Measurements from ENCODE around the gene ABCC4. TPM values are rescaled to one million over a fixed set of nuclear protein-coding genes. Genes with fewer than 3 reads are reported as not detected.

The ABCC4 gene
- polyA plus RNA-seq, 1 donor: 3.3 TPM

DNA sequence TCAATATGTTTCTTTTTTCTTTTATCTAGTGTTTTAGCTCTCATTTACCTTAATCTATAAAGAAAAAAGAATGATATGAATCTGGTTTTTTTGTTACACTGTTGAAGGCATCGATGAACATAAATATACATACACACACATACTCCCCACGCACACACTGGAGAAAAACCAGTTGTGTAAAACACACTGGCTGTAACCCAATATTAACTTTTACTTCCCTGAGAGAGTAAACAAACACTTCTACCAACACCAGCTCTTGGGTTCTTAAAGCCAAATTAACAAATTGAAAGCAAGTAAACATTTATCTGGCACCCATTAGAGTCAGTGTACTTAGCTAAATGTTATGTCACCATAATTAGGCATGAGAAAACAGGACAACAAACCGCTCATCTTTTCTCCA, 145.7 kb downstream of the ABCC4 start:
- no peak for DNase-seq (ENCODE audit: low read depth)

- DNase-seq (ENCODE audit: low read depth): no peak
Measured at GRCh38 chr13:95155093-95155492, 146.2 kb downstream of the ABCC4 start.

GRCh38 chr13:95154413-95154886, 146.8 kb downstream of the ABCC4 start:
- no peak for DNase-seq (ENCODE audit: low read depth)

- no peak for DNase-seq (ENCODE audit: low read depth)
Measured at GRCh38 chr13:95153647-95154412, 147.4 kb downstream of the ABCC4 start.

GRCh38 chr13:95151942-95152587, 149.2 kb downstream of the ABCC4 start:
- no peak for DNase-seq (ENCODE audit: low read depth)

GRCh38 chr13:95150555-95150954, 150.7 kb downstream of the ABCC4 start:
- DNase-seq (ENCODE audit: low read depth): no peak

GRCh38 chr13:95146486-95146885, 154.8 kb downstream of the ABCC4 start:
- no peak for DNase-seq (ENCODE audit: low read depth)

- DNase-seq (ENCODE audit: low read depth): no peak
Measured at GRCh38 chr13:95145587-95145986, 155.7 kb downstream of the ABCC4 start.

GRCh38 chr13:95140502-95140901, 160.7 kb downstream of the ABCC4 start:
- DNase-seq (ENCODE audit: low read depth): no peak

DNA sequence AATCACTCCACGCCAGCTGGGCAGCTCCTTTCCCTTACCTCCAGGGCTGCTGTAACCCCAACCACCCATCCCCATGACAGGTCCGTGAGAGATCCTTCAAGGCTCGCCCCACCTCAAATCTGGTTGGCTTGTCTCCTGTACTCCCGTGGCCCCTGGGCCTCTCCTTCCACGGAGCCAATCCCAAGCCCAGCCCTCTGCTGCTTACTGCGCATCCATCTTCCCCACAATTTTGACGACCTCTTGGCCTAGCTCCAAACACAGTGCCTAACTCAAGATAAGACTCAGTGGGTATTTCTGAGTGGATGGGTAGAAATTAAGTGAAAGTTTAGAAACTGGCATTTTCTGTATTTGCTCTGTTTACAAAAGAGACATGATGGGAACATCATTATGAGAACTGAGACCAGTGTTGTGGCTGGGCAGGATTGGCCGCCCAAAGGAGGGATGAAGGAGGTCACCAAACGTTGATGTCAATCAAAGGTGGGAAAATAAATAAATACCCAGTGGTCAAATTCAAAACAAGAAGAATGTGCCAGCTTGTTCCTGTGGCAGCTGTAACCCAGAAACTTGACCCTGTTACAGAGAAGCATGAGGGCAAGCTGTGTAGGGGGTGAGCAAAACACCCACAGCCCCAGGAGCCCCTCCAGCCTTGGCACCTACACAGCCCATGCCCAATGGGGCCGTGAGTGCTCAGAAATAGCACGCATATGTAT, 162.2 kb downstream of the ABCC4 start:
- DNase-seq (ENCODE audit: low read depth): no peak

GRCh38 chr13:95137096-95137495, 164.2 kb downstream of the ABCC4 start:
- no peak for DNase-seq (ENCODE audit: low read depth)

DNA sequence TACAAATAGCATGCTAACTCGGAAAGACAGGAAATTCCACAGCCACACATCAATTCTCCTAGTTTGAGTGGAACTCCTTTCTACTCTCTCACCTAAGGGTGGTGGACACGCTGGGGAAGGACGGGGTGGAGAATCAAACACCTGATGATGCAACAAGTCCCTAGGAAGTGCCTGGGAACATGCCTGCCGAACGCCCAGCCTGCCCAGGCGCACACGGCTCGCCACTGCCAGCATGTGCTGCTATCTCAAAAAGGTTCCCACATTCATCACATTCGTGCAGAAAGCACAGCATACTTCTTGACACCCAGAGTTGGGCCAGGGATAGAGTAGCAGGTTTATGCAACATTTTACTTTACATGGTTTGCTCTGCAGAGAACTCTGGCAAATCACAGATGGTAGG, 164.6 kb downstream of the ABCC4 start:
- DNase-seq (ENCODE audit: low read depth): no peak

DNA sequence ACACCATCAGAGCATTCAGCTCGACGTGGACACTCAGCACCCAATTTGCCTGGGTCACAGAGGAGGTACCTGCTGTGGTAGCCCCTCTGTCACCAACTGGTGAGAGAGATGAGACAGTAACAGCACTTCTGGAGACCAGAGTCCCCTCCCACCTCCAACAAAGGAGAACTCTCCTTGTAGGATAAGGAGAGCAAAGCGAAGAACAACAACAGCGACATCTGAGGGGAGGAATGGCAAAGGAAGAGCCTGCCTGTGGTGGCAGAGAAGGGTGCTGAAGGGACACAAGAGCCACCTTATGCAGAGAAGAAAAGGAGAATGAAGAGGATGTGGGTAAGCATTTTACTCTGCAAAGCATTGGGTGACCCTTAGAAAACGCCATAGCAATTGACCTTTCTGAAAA, 167.8 kb downstream of the ABCC4 start:
- no peak for DNase-seq (ENCODE audit: low read depth)

DNA sequence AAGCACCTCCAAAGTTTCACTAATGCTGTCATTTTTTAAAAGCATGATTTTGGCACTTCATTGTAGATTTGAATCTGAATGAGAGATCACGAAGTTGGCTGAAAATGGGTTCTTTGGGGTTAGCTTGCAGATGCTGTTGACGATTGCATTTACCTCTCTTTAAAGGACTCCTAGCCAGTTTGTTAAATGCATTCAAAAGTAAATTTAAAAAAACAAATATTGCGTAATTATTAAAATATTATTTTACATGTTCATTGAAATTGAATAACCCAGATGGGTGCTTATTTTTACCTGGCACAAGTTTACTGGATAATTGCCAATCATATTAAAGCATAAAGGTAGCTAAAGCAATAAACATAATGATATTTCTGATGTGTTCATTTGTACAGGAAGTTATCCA, 172.2 kb downstream of the ABCC4 start:
- DNase-seq (ENCODE audit: low read depth): no peak

DNA sequence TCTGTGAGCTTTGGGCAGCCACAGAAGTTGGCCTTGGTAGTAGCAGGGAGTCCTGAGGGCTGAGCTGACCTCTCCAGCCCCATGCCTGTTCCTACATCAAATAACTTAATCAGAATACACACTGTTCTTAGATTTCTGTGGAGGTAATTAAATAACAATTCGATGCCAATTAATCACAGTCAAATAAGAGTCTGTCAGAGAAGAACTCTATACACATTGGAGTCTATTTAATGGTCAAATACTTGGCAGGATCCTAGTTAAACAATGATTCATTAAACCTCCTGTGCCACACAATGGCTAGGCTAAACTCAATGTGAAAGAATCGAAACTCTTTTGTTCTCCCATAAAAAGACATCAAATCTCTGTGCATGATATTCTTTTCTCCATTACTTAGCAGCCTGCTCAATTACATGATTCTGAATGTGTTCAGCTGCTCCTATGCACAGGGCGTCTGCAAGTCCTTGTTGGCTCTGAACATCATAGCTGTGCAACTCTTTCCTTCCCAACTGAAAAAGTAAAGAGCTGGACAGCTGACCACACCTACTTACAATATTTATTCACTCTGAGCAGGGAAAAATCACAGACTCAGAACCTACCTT, 173.1 kb downstream of the ABCC4 start:
- DNase-seq (ENCODE audit: low read depth): no peak

DNA sequence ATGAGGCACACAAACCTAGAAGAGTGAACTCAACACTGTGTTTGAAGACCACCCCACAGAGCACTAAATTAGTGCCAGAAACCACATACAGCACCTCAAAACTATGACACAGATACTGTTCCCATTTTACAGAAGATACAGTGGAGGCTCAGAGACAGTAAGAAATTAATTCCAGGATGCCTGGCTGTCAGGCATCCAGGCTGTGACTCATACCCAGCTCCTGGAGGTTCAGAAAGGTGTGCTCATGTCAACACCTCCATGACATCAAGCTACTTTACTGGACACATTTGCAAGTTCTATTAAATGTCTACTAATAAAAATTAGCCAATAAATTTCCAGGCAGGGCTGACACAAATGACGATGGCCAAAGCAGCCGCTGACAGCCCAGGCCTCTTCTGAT, 176.3 kb downstream of the ABCC4 start:
- DNase-seq (ENCODE audit: low read depth): no peak

DNA sequence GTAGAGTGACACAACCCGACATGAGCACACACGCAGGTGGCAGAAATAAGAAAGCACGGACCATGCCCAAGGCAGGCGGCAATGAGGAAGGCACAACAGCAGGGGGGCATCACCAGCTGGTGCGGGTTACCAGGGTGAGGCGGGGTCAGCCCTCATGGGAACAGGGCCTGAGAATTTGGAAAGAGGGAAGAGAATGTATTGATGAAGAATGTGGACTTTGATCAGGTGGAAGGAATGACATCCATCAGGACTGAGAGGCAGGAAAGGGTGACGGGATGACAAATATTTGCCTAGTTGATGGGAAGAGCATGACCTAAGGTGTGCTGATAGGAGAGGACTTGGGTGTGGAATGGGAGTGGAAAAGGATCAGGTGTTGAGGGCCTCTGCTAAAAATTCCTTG, 177.5 kb downstream of the ABCC4 start:
- no peak for DNase-seq (ENCODE audit: low read depth)

- DNase-seq (ENCODE audit: low read depth): no peak
Measured at GRCh38 chr13:95122063-95122462, 179.2 kb downstream of the ABCC4 start.

DNA sequence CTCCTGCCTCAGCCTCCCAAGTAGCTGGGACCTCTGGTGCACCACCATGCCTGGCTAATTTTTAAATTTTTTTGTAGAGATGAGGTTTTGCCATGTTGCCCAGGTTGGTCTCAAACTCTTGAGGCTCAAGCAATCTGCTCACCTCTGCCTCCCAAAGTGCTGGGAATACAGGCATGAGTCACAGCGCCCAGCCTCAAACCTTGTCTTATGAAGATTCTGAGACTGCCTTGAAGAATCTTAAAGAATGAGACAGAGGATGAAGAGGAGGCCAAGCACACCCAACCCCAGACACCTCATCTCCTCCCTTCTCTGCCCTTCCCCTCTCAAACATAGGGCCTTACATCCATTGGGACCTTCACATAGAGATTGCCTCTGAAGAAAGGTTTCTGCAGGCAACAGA, 179.7 kb downstream of the ABCC4 start:
- DNase-seq (ENCODE audit: low read depth): no peak

GRCh38 chr13:95120650-95121049, 180.6 kb downstream of the ABCC4 start:
- no peak for DNase-seq (ENCODE audit: low read depth)

DNA sequence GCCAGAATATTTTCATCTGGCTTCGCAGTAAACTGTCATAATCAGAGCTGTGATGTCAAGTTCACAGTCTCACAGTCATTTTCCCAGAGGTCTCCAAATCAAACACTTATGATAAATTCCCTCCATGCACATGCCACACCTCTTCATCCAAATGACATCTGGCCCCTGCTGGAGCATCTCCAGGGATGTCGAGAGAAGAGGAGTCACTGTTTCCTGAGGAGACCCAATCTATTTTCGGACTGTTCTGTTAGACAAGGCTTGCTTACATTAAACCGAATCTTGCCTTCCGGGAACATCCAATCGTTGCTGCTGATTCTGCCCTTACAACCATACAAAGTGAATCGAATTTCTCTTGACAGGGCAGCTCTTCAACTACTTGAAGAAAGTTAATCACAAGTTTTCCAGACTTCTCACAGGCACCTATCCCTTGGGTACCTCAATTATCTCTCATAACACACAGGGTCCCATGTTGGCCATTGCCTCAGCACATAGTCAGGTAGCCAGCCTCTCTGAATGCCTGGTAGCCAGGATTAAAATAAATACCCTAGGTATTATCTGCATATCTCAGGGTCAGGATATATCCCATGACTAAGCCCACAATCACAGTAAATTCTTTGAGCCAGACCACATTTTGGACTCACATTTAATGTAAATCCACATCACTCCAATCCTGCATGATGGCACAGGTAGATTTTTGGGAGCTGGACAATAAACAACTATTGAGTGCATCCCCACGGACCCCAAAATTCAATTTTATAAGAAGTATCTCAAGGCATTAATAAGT, 182.5 kb downstream of the ABCC4 start:
- no peak for DNase-seq (ENCODE audit: low read depth)

DNA sequence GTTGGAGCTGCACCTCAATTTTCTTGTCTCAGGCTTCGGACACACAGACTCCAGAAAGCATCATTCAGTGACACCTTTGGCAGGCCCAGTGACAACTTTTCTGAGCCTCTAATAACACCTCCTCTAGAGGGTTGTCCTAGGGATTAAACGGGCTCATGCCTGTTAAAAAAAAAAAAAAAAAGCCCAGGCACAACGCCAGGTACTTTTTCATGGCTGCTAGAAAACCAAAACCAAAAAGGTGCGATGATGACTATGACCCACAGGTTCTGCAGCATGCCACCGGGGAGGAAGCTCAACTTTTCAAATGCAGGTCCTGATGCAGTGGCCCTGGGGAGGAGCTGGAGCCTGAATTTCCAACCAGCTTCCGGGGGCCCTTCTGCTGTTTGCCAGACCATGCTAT, 184.2 kb downstream of the ABCC4 start:
- no peak for DNase-seq (ENCODE audit: low read depth)
